ENCODE results near the gene RHOBTB3.

DNA sequence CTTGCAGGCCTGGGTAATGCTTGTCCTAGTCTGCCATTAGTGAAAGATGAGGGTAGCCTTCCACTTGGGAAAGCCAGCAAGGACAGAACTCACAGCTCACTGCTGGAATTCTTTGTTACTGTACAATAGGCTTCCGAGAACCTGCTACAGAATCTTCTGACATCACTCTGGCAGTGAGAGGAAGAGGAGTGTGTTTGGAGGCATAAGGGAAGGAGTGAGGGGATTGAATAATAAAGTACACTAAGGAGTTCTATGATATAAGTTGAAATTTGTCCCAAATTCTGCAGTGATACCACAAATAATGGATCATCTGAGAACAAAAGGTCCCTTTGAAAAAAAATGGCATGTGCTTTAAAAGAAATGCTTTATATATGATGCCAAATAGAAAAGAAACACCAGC, 48.2 kb upstream of the RHOBTB3 start, which contains the start of gene SPATA9:
- TF ChIP-seq, protein P1, sequence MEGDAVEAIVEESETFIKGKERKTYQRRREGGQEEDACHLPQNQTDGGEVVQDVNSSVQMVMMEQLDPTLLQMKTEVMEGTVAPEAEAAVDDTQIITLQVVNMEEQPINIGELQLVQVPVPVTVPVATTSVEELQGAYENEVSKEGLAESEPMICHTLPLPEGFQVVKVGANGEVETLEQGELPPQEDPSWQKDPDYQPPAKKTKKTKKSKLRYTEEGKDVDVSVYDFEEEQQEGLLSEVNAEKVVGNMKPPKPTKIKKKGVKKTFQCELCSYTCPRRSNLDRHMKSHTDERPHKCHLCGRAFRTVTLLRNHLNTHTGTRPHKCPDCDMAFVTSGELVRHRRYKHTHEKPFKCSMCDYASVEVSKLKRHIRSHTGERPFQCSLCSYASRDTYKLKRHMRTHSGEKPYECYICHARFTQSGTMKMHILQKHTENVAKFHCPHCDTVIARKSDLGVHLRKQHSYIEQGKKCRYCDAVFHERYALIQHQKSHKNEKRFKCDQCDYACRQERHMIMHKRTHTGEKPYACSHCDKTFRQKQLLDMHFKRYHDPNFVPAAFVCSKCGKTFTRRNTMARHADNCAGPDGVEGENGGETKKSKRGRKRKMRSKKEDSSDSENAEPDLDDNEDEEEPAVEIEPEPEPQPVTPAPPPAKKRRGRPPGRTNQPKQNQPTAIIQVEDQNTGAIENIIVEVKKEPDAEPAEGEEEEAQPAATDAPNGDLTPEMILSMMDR (IDR thresholded peaks at IDR 0.05), result no peak
- no peak for TF ChIP-seq POLR2AphosphoS5 (IDR thresholded peaks at IDR 0.05)

Data from breast epithelium (tissue), 3 donors.